Suppressor macrophage (primary cell): ENCODE measurements around the gene SKAP1.

Source experiments
- DNase-seq, 4 experiments: peaks; one replicate each; pipeline ENCODE4 v3.0.0-alpha.2; 2020 to 2022

Gene SKAP1

DNA sequence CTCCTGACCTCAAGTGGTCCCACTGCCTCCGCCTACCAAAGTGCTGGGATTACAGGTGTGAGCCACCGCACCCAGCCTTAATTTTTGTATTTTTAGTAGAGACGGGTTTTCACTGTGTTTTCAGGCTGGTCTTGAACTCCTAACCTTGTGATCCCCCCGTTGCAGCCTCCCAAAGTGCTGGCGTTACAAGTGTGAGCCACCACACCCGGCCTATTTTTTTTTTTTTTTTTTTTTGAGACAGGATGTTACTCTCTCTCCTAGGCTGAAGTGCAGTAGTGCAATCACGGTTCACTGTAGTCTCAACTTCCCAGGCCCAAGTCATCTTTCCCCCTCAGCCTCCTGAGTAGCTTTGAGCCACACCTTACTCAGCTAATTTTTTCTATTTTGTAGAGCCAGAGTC lies 325.6 kb downstream of the SKAP1 start:
- DNase-seq = no peak

DNA sequence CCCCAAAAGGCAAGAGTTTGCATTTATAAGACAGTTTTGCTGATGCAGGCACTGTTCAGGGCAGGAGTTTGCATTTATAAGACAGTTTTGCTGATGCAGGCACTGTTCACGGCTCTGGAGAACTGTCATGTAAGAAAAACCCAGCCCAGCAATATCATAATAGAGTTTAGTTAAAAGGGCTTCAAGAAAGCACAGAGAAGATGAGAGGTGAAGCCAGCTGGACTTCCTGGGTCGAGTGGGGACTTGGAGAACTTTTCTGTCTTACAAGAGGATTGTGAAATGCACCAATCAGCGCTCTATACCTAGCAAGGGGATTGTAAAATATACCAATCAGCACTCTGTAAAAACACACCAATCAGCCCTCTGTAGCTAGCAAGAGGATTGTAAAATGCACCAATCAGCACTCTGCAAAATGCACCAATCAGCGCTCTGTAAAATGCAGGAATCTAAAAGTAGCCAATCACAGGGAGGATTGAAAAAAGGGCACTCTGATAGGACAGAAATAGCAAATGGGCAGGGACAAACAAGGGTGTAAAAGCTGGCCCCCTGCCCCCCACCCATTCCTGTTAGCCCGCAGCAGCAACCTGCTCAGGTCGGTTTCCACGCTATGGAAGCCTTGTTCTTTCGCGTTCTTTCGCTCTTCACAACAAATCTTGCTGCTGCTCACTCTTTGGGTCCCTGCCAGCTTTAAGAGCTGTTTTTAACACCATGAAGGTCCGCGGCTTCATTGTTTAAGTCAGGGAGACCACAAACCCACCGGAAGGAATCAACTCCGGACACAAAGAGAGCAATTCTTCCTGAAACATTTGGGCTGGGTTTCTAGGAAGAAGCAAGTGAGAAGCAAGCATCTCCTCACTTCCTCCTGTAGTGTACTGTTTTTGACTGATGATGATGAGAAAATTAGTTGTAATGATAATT lies 327.0 kb downstream of the SKAP1 start:
- DNase-seq = peak; percentile 60 to 85 (median 68)

DNA sequence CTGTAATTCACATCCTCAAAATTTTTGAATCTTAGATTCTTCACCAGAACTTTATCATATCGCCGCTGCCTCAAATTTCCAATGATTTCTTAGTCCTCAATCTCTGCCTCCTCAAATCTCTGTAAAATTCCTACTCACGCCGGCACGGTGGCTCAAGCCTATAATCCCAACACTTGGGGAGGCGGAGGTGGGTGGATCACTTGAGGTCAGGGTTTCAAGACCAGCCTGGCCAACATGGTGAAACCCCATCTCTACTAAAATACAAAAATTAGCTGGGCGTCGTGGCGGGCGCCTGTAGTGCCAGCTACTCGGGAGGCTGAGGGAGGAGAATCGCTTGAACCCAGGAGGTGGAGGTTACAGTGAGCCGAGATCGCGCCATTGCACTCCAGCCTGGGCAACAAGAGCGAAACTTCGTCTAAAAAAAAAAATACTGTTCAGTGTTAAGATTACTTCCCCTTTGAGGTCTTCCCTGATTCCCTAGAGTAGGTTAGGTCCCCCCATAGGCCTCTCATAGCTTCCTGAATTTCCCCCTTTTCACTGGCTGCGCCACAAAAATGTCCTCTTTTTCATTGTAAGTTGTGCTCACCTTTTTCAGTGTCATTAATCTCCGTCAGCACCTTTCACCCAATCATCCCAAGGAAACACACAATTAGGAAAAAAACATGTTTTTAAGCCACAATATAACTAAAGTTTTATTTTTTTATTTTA lies 327.8 kb downstream of the SKAP1 start:
- peak; percentile 24 to 65 (median 45) for DNase-seq

DNA sequence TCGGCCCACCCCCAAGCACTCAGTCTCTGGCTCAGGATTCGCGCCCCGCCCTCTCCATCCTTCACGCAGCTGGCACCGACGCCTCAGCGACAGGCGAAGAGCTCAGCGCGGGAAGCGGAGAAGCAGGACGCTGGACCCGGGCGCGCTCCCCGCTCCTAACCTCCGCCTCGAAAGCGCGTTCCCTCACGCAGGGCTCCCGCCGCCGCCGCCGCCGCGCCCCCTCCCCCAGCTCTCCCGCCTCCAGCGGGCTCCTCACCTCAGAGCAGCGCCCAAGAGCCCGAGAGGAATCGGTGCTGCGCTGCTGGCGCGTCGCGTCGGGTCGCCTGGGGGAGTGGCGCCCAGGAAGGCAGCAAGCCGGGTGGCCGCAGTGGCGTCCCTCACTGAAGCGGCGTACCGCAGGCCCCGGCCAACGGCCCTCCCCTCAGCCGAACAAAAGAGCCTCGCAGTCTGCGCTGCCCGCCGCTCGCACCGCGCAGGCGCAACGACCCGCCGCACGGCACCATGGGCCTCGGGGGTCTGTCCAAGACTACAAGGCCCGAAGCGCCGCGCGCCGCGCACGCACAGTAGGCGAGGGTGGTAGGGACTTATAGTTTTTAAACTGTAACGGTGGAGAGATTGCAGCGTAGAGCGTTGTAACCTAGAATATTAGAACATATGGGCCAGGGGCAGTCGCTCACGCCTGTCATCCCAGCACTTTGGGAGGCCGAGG lies 328.8 kb downstream of the SKAP1 start, which contains the start of gene CBX1:
Gene CBX1, minus strand, starts transcription at position 467 of the 709 bp plus-strand sequence. CDS start 24,474 bp downstream, outside the sequence.
- DNase-seq = peak; percentile 94 to 98 (median 96)

DNA sequence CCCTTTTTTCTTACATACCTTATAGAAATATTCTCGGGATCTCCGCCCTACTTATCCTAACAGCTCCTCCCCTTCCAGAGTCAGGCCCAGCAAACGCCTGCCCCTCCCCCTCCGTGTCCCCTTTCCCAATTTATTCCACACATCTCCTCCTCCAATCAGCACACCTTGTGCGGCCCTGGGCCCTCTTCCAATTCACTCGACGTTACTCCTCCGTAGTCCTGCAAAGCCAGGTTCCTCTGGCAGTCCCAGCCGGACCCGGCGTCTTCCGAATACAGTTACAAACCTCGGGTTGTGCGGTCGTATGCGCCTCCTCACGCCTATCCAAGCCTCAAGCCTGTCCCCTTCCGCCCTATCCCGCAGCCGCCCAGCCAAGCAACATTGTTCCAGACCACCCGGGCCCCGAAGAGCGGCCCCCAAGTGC lies 329.4 kb downstream of the SKAP1 start:
- no peak for DNase-seq

DNA sequence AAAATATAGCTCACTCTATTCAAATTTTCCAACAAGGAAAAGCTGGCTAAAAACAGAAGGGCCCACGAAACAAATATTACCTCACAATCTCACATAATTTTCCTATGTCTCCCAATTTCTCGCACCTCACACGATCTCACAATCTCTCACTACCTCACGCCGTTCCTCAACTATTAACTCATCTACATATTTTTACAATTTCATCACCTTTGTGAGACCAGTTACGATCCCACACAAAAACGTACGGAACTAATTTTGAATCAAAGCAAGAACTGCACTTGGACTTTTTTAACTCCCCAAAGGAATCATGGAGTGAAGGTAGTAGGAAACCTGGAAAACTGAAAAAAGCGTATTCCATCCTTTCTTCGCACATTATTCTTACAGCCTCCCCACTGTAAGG lies 329.9 kb downstream of the SKAP1 start:
- no peak for DNase-seq

DNA sequence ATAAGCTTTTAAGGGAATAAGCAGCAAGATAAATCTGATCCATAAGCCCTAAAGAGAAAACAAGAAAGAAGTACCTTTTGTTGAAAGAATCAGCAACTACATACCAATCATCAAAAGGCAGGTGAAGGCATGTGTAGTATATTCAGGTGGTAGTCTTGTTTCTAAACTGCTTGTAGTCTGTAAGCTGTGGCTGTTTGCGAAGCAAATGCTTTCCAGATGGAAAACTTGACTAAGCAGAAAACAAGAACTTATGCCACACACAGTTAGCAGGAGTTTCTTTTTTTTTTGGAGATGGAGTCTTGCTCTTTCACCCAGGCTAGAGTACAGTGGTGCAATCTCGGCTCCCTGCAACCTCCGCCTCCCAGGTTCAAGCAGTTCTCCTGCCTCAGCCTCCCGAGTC lies 334.4 kb downstream of the SKAP1 start:
- DNase-seq = no peak

DNA sequence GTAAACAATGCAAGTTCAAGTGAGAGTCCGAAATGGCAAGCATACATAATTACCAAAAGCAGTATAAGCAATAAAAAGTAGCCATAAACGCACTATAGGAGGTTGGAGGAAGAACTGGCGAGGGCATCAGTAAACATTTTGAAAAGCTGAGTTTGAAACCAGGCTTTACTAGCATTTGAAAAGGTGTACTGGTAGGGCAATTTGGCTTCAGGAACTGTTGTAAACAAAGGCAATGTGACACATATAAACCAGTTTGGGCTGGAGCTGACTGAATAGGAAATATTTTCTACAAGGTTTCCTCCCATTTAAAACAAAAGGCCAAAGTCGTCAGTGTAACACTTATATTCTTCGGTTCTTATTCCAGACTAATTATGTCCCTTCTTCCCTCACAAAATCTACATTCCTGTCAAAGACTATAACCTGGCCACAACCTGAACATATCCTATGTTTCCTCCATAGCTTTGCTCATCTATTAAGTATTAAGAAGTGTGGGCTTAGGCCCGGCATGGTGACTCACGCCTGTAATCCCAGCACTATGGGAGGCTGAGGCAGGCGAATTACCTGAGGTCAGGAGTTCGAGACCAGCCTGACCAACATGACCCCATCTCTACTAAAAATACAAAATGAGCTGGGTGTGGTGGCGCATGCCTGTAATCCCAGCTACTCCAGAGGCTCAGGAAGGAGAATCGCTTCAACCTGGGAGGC lies 336.5 kb downstream of the SKAP1 start:
- DNase-seq = no peak

DNA sequence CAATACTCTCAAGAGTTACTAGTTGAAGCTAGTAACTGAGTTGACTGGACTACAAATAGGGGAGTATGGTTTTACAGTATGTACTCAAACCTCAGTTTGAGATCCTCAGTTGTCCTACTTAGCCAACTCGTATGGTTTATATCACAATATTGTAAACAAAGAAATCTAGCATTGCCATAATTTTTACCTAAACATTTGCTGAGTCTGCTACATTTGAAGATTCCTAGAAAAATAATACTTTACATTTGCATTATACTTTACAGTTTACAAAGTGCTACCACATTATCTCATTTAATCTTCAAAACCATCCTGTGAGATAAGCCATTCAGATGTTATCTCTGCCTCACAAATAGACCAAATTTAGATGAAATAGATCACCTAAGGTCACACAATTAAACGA lies 345.1 kb downstream of the SKAP1 start:
- no peak for DNase-seq
